Prostate gland (tissue), 2 donors: ENCODE data around the gene RCAN2. TPM values are rescaled to one million over a fixed set of nuclear protein-coding genes. Genes with fewer than 3 reads are reported as not detected.

ENCODE experiments used
- DNase-seq: peaks from one replicate; pipeline ENCODE4 v3.0.0-alpha.2; 2019; ENCODE audit warnings: low spot score
- H3K27ac ChIP-seq, 2 donors: fragments of 200-600 bp; sonication (generic); 2 replicates each; pipeline ENCODE4 v1.5.1; 2017 to 2019
- H3K27me3 ChIP-seq: fragments of 200-600 bp; sonication (generic); replicated peaks from 2 replicates; pipeline ENCODE4 v1.5.1; 2019; ENCODE audit not compliant: insufficient read depth
- H3K36me3 ChIP-seq, 2 donors: fragments of 200-600 bp; sonication (generic); 1 replicate in 1 of 2; 2 replicates in 1 of 2; pipeline versions ENCODE4 v1.5.1 to v1.8.1; 2017 to 2019
- H3K4me1 ChIP-seq: fragments of 200-600 bp; sonication (generic); replicated peaks from 2 replicates; pipeline ENCODE4 v1.5.1; 2019
- H3K4me3 ChIP-seq, 2 donors: fragments of 200-600 bp; sonication (generic); 2 replicates each; pipeline ENCODE4 v1.5.1; 2017 to 2019
- H3K9me3 ChIP-seq: fragments of 200-600 bp; sonication (generic); 2 replicates; pipeline ENCODE4 v1.5.1; 2017
- POLR2A ChIP-seq: fragments of 450-650 bp; IDR thresholded peaks from one replicate; pipeline ENCODE4 v1.6.1; 2016; ENCODE audit warnings: antibody characterized with exemption, mild to moderate bottlenecking
- POLR2AphosphoS5 ChIP-seq: sonication (generic); formaldehyde crosslinking; IDR thresholded peaks from one replicate; pipeline ENCODE4 v1.6.1; 2017; ENCODE audit warnings: antibody characterized with exemption
- WGBS: methylation state at CpG from one replicate; pipeline ENCODE4 v1.1.5; 2018; 5-methylcytosine and 5-hydroxymethylcytosine counted together
- intact Hi-C: fragments of 100-400 bp; cut with DNase I; formaldehyde crosslinking; loops from one replicate; pipeline ENCODE4 v1.14.2; 2022
- total RNA-seq, 2 donors: library from RNA; depleted of rRNA; stranded (reverse); fragments of >200 nt; gene quantifications; one replicate each; pipeline ENCODE4 v1.1.0, GENCODE V29; 2016
- TF ChIP-seq, protein P1 (sequence below), 4 experiments: fragments of 200-600 bp in 2 of 4; fragments of 450-650 bp in 2 of 4; sonication (generic) in 2 of 4; IDR thresholded peaks; 1 replicate in 3 of 4; 2 replicates in 1 of 4; pipeline ENCODE4 v1.5.1; 2016 to 2019; ENCODE audit warnings: antibody characterized with exemption in 4 of 4, mild to moderate bottlenecking in 2 of 4, moderate library complexity in 2 of 4

Gene RCAN2
- total RNA-seq, 2 donors from 2014 or later, result 12.3 to 14.2 TPM

DNA sequence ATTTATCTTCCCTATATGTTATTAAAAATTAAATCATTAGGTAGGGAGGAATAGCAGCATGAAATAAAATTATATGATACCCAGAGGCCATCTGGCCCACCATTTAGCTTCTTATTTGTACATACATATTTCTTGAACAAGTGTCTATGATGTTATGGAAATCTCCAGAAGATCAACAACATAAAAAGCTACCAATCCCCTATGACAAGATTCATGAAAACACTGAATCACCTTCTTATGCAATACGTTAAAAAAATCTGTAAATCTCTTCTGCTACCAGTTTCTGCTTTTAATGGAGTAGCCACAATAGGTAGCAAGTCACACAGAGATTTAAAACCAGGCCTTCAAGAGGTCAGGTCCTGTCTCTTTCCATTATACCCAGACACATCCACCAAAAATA lies 194.7 kb downstream of the RCAN2 start:
- 29% methylated on average over 1 of the region's 1 CpG for WGBS
- no peak for DNase-seq
- no peaks in the 10 kb centered on the region for H3K27me3 ChIP-seq
- intact Hi-C loops, result no loop called here
- H3K36me3 ChIP-seq, result no peaks in the 10 kb centered on the region
- H3K4me3 ChIP-seq, result no peak overlapping the region
- TF ChIP-seq POLR2A (no peak), POLR2AphosphoS5 (no peak)
- TF ChIP-seq, protein P1, sequence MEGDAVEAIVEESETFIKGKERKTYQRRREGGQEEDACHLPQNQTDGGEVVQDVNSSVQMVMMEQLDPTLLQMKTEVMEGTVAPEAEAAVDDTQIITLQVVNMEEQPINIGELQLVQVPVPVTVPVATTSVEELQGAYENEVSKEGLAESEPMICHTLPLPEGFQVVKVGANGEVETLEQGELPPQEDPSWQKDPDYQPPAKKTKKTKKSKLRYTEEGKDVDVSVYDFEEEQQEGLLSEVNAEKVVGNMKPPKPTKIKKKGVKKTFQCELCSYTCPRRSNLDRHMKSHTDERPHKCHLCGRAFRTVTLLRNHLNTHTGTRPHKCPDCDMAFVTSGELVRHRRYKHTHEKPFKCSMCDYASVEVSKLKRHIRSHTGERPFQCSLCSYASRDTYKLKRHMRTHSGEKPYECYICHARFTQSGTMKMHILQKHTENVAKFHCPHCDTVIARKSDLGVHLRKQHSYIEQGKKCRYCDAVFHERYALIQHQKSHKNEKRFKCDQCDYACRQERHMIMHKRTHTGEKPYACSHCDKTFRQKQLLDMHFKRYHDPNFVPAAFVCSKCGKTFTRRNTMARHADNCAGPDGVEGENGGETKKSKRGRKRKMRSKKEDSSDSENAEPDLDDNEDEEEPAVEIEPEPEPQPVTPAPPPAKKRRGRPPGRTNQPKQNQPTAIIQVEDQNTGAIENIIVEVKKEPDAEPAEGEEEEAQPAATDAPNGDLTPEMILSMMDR (IDR thresholded peaks at IDR 0.05), result no peak
- no peak overlapping the region for H3K27ac ChIP-seq
- H3K9me3 ChIP-seq, result no peaks in the 10 kb centered on the region
- H3K4me1 ChIP-seq, result no peaks in the 10 kb centered on the region

DNA sequence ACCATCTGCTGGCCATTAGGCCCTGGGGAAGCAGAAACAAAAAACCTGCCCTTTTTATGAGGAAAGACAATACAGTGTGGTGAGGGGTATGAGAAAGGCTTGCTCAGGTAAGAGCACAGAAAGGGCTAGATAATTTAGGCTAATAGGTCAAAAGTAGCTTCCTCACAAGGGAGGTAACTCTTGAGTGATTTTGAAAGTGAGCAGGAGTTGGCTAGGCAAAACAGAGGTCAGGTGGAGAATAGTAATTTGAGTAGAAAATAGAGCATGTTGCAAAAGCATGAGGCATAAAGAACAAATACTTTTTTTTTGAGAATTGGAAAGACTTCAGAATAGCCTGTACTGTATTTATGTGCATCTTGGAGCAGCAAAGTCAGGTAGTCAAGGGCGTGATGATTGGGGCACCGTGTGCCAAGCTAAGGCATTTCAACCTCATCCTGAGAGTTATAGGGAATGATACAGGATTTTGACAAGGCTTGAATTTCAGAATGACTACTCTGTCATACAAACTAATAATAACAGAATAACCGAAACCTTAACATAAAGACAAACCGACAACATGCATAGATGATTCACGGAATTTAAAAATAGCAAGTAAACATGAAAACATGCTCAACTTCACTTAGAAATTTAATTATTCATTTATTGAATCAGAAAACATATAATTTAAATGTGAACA lies 197.5 kb downstream of the RCAN2 start:
- DNase-seq, result no peak
- TF ChIP-seq, protein P1 (IDR thresholded peaks at IDR 0.05), result no peak
- no peak for TF ChIP-seq POLR2AphosphoS5
- no peak for TF ChIP-seq POLR2A
- Histone ChIP-seq H3K27me3 (no peaks in the 10 kb centered on the region), H3K36me3 (no peaks in the 10 kb centered on the region), H3K27ac (no peak overlapping the region), H3K4me3 (no peak overlapping the region), H3K4me1 (no peaks in the 10 kb centered on the region), H3K9me3 (no peaks in the 10 kb centered on the region)
- intact Hi-C loops, result no loop called here
- 90% methylated on average over 5 of the region's 5 CpGs for WGBS

DNA sequence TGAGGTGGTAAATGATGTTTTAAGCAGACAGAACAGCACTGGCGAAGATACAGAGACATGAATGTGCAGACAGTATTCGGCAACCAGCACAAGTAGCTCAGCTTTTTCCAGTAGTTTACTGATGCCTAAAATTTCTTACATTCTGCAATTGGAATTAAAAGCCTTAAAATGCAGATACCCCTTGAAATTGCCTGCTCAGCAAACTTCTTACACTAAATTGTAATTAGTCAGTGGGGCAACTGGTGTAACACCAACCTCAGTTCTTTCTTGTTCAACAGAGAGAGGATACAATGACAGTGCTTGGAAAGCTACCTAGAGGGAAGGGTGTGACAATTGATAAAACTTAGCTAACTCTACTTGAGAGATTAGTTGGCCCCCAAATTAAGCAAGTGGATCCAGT lies 199.4 kb downstream of the RCAN2 start:
- no peak overlapping the region for H3K4me3 ChIP-seq
- TF ChIP-seq POLR2A, result no peak
- no peak for TF ChIP-seq POLR2AphosphoS5
- TF ChIP-seq, protein P1 (IDR thresholded peaks at IDR 0.05), result no peak
- intact Hi-C loops, result no loop called here
- H3K36me3 ChIP-seq, result no peaks in the 10 kb centered on the region
- H3K27me3 ChIP-seq, result no peaks in the 10 kb centered on the region
- WGBS, result 96% methylated on average over 2 of the region's 2 CpGs
- no peaks in the 10 kb centered on the region for H3K9me3 ChIP-seq
- H3K27ac ChIP-seq, result no peak overlapping the region
- no peak for DNase-seq
- no peaks in the 10 kb centered on the region for H3K4me1 ChIP-seq

GRCh38 chr6:46291275-46291633 lies 200.0 kb downstream of the RCAN2 start:
- no peaks in the 10 kb centered on the region for H3K9me3 ChIP-seq
- TF ChIP-seq POLR2AphosphoS5 (no peak), POLR2A (no peak)
- TF ChIP-seq, protein P1 (IDR thresholded peaks at IDR 0.05), result no peak
- H3K36me3 ChIP-seq, result no peaks in the 10 kb centered on the region
- no peak overlapping the region for H3K4me3 ChIP-seq
- no peak overlapping the region for H3K27ac ChIP-seq
- H3K27me3 ChIP-seq, result no peaks in the 10 kb centered on the region
- no peak for DNase-seq
- no peaks in the 10 kb centered on the region for H3K4me1 ChIP-seq
- WGBS, result 46% methylated on average over 2 of the region's 2 CpGs
- intact Hi-C loops, result no loop called here
